Small intestine (tissue), 7 donors: ENCODE results near the gene CFAP157. TPM values are rescaled to one million over a fixed set of nuclear protein-coding genes. Genes with fewer than 3 reads are reported as not detected.
A peak's percentile ranks its signal among the peaks of the same experiment; 100 is the strongest.

ENCODE experiments used
- DNase-seq, 2 donors: peaks; one replicate each; pipeline versions ENCODE4 v3.0.0 to v3.0.0-alpha.2; 2013
- FAIRE-seq: peaks from 2 replicates; lab custom pipeline; 2012; peaks lifted over from hg19 to GRCh38; lab: Jason Lieb, UNC
- H3K27ac ChIP-seq, 3 donors: one replicate each; pipeline ENCODE4 v1.5.1; 2013; ENCODE audit warnings: low read length in 2 of 3, mild to moderate bottlenecking in 2 of 3, control low read depth in 1 of 3, inconsistent platforms in 1 of 3, low read depth in 1 of 3, moderate library complexity in 1 of 3
- H3K27me3 ChIP-seq, 3 donors: one replicate each; pipeline ENCODE4 v1.6.1; 2013; ENCODE audit warnings: low read length in 3 of 3, inconsistent platforms in 1 of 3; ENCODE audit not compliant: control insufficient read depth in 3 of 3, insufficient read depth in 3 of 3
- H3K36me3 ChIP-seq, 3 donors: one replicate each; pipeline ENCODE4 v1.6.1; 2013; ENCODE audit warnings: low read length in 3 of 3, inconsistent platforms in 1 of 3, low read depth in 1 of 3, mild to moderate bottlenecking in 1 of 3, moderate library complexity in 1 of 3; ENCODE audit not compliant: control insufficient read depth in 3 of 3, insufficient read depth in 2 of 3
- H3K4me1 ChIP-seq, 3 donors: one replicate each; pipeline ENCODE4 v1.6.1; 2013; ENCODE audit warnings: low read length in 2 of 3, inconsistent platforms in 1 of 3, low read depth in 1 of 3, mild to moderate bottlenecking in 1 of 3, moderate library complexity in 1 of 3; ENCODE audit not compliant: control insufficient read depth in 3 of 3, insufficient read depth in 2 of 3
- H3K4me3 ChIP-seq, 3 donors: one replicate each; pipeline ENCODE4 v1.5.1; 2013; ENCODE audit warnings: low read length in 3 of 3, control low read depth in 1 of 3, inconsistent platforms in 1 of 3, low read depth in 1 of 3, mild to moderate bottlenecking in 1 of 3, moderate library complexity in 1 of 3
- H3K9me3 ChIP-seq, 2 donors: one replicate each; pipeline ENCODE4 v1.6.1; 2013; ENCODE audit warnings: low read depth in 1 of 2, low read length in 1 of 2; ENCODE audit not compliant: control insufficient read depth in 2 of 2, insufficient read depth in 1 of 2
- WGBS, 3 donors: extraction: QIAGEN DNeasy Blood & Tissue Kit; methylation state at CpG; one replicate each; pipeline ENCODE4 v1.1.7; 2013; 5-methylcytosine and 5-hydroxymethylcytosine counted together
- polyA plus RNA-seq, 4 donors: library from polyadenylated mRNA; stranded (reverse) in 3 of 4; unstranded in 1 of 4; fragments of 200-250 nt in 3 of 4; fragments of 120-200 nt in 1 of 4; gene quantifications; one replicate each; pipeline versions ENCODE4 v1.2.1 to v1.2.3, GENCODE V29; 2013
- donor health status: healthy with polysubstance abuse.
- donor health status: control.
- donor health status: control.
- donor health status: Bipolar disorder and iron deficiency.
- donor health status: healthy.

CFAP157 gene
- polyA plus RNA-seq, 4 donors, result 0.12 to 0.84 TPM; not detected in 2

DNA sequence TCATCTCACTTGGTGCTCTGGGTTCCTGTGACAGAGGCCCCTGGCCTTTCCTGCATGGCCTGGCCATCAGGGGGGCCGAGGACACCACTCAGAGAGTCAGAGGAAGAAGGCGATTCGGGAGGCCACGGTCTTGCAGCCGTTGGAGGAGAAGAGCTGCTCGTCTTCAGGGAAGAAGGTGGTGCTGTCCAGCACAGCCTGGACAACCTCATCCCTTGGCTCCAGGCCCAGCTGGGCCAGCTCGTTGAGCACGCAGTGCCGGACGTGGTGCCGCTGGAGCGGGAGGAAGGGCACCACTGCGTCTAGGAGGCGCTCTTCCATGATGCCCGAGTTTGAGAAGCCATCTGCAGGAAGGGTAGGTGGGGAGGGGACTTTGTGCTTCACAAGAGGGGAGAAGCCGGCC lies 25.1 kb downstream of the CFAP157 start:
- DNase-seq (no peak), FAIRE-seq (no peak)
- no peaks in the 10 kb centered on the region for H3K27me3 ChIP-seq
- no peak overlapping the region for H3K4me3 ChIP-seq
- 81 to 88% (median 85%) methylated on average over 15 to 16 of the region's 16 CpGs for WGBS, 3 donors
- peaks cover 0 to 41% (median 0%) of the 10 kb centered on the region in 3 donors for H3K36me3 ChIP-seq
- H3K27ac ChIP-seq, result no peak overlapping the region
- no peaks in the 10 kb centered on the region for H3K9me3 ChIP-seq
- peaks cover 0 to 10% (median 0%) of the 10 kb centered on the region in 3 donors for H3K4me1 ChIP-seq

- Histone ChIP-seq H3K4me1 (peaks cover 0 to 10% (median 0%) of the 10 kb centered on the region in 3 donors), H3K36me3 (peaks cover 0 to 41% (median 0%) of the 10 kb centered on the region in 3 donors), H3K4me3 (no peak overlapping the region), H3K27me3 (no peaks in the 10 kb centered on the region), H3K27ac (no peak overlapping the region), H3K9me3 (no peaks in the 10 kb centered on the region)
- WGBS, 3 donors, result 95 to 96% (median 95%) methylated on average over 21 of the region's 21 CpGs
- FAIRE-seq (no peak), DNase-seq (no peak)
Measured at GRCh38 chr9:127732444-127732843, 25.7 kb downstream of the CFAP157 start.

DNA sequence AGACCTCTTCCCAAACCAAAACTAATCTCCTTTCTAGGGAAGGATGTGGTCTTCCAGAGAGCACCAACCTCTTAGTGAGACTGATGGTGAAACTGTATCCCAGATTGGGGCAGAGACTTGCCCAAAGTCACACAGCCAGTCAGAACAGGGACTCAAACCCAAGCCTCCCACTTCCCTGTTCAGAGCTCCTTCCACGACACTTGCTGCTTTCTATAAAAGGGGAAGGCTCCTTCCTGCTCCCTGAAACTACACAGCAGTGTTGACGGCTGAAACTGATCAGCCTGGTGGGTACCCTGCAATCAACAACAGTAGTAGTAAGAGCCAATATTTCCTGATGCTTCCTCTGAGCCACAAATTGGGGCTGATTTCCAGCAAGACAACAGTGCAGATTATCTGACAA lies 26.8 kb downstream of the CFAP157 start:
- FAIRE-seq (no peak), DNase-seq (no peak)
- Histone ChIP-seq H3K9me3 (no peaks in the 10 kb centered on the region), H3K4me1 (peaks cover 0 to 10% (median 0%) of the 10 kb centered on the region in 3 donors), H3K36me3 (peaks cover 0 to 45% (median 0%) of the 10 kb centered on the region in 3 donors), H3K27ac (no peak overlapping the region), H3K4me3 (no peak overlapping the region), H3K27me3 (no peaks in the 10 kb centered on the region)
- WGBS, 3 donors, result 79 to 87% (median 86%) methylated on average over 2 of the region's 2 CpGs

- DNase-seq (no peak), FAIRE-seq (no peak)
- H3K27ac ChIP-seq, result peak overlapping the region in 2 of 3 donors; percentile 95
- H3K27me3 ChIP-seq, result no peaks in the 10 kb centered on the region
- H3K4me3 ChIP-seq, result peak overlapping the region in 2 of 3 donors; percentile 72 to 80
- peaks cover 0 to 47% (median 0%) of the 10 kb centered on the region in 3 donors for H3K36me3 ChIP-seq
- 50 to 59% (median 58%) methylated on average over 21 to 22 of the region's 22 CpGs for WGBS, 3 donors
- no peaks in the 10 kb centered on the region for H3K9me3 ChIP-seq
- peaks cover 0 to 10% (median 0%) of the 10 kb centered on the region in 3 donors for H3K4me1 ChIP-seq
Measured at GRCh38 chr9:127734247-127734746, 27.5 kb downstream of the CFAP157 start.

- Histone ChIP-seq H3K27ac (peak within 1 kb of the TSS; percentile 92 to 95 (median 95)), H3K9me3 (no peaks in the 10 kb centered on the region), H3K36me3 (peaks cover 0 to 45% (median 0%) of the 10 kb centered on the region in 3 donors), H3K27me3 (peaks cover 0 to 4% (median 0%) of the 10 kb centered on the region in 3 donors), H3K4me3 (peak within 1 kb of the TSS; percentile 58 to 80 (median 72)), H3K4me1 (peaks cover 0 to 10% (median 0%) of the 10 kb centered on the region in 3 donors)
- WGBS, 3 donors, result 0% methylated on average over 69 to 76 of the region's 76 CpGs
- FAIRE-seq (no peak), DNase-seq (peak; percentile 96 to 99)
Measured at GRCh38 chr9:127734747-127735529, 28.1 kb downstream of the CFAP157 start, which contains the start of gene TOR2A. Gene TOR2A (minus strand): TSS chr9:127735294. CDS start chr9:127735270, 24 bp downstream.

GRCh38 chr9:127735530-127736185 lies 28.9 kb downstream of the CFAP157 start:
- Histone ChIP-seq H3K9me3 (no peaks in the 10 kb centered on the region), H3K27ac (peak overlapping the region in 2 of 3 donors; percentile 6 to 45), H3K4me1 (peaks cover 0 to 10% (median 0%) of the 10 kb centered on the region in 3 donors), H3K36me3 (peaks cover 0 to 41% (median 0%) of the 10 kb centered on the region in 3 donors), H3K27me3 (peaks cover 0 to 9% (median 0%) of the 10 kb centered on the region in 3 donors), H3K4me3 (no peak overlapping the region)
- FAIRE-seq (no peak), DNase-seq (no peak)
- WGBS, 3 donors, result 18 to 29% (median 24%) methylated on average over 15 of the region's 15 CpGs

- Histone ChIP-seq H3K27me3 (peaks cover 0 to 34% (median 0%) of the 10 kb centered on the region in 3 donors), H3K36me3 (peaks cover 0 to 16% (median 0%) of the 10 kb centered on the region in 3 donors), H3K9me3 (no peaks in the 10 kb centered on the region), H3K4me1 (peaks cover 0 to 15% (median 0%) of the 10 kb centered on the region in 3 donors), H3K4me3 (no peak overlapping the region), H3K27ac (no peak overlapping the region)
- 83 to 91% (median 88%) methylated on average over 13 of the region's 13 CpGs for WGBS, 3 donors
- DNase-seq (no peak), FAIRE-seq (no peak)
Measured at GRCh38 chr9:127738666-127739065, 31.9 kb downstream of the CFAP157 start.
